ENCODE measurements around the gene COMT.

- TF ChIP-seq CTCF (conservative IDR thresholded peaks at IDR 0.05; ENCODE audit: low read length) (no peak), EZH2phosphoT487 (IDR thresholded peaks at IDR 0.05; ENCODE audit: borderline replicate concordance) (no peak)
These were observed 66.8 kb downstream of the COMT start for GRCh38 chr22:20008221-20008995.

All from Loucy (cell line).